Subcutaneous abdominal adipose tissue (tissue), 5 donors: ENCODE data around the gene KLHL25.
"Not testable (repeated sequence)": the region's sequence is repeated elsewhere in the genome, so short reads cannot be mapped to it uniquely, and the experiment has no call there.

ENCODE experiments used
- H3K27ac ChIP-seq: one replicate; pipeline ENCODE4 v1.7.0; 2013; ENCODE audit warnings: low read depth, mild to moderate bottlenecking, inconsistent platforms, low read length, moderate library complexity
- H3K27me3 ChIP-seq, 5 donors: one replicate each; pipeline ENCODE4 v1.7.0; 2013; ENCODE audit warnings: low read length in 5 of 5, inconsistent platforms in 1 of 5; ENCODE audit not compliant: control insufficient read depth in 5 of 5, insufficient read depth in 4 of 5
- H3K36me3 ChIP-seq, 5 donors: one replicate each; pipeline ENCODE4 v1.7.0; 2013; ENCODE audit warnings: low read length in 5 of 5; ENCODE audit not compliant: control insufficient read depth in 5 of 5, insufficient read depth in 5 of 5
- H3K4me1 ChIP-seq, 5 donors: one replicate each; pipeline ENCODE4 v1.7.0; 2013; ENCODE audit warnings: low read length in 5 of 5, mild to moderate bottlenecking in 3 of 5, moderate library complexity in 1 of 5; ENCODE audit not compliant: control insufficient read depth in 5 of 5, insufficient read depth in 5 of 5
- H3K4me3 ChIP-seq, 5 donors: one replicate each; pipeline ENCODE4 v1.7.0; 2013; ENCODE audit warnings: low read length in 5 of 5, low read depth in 1 of 5
- H3K9ac ChIP-seq, 5 donors: one replicate each; pipeline ENCODE4 v1.7.0; 2013; ENCODE audit warnings: low read length in 5 of 5, mild to moderate bottlenecking in 4 of 5, moderate library complexity in 3 of 5
- H3K9me3 ChIP-seq, 5 donors: one replicate each; pipeline ENCODE4 v1.7.0; 2013; ENCODE audit warnings: low read length in 5 of 5; ENCODE audit not compliant: control insufficient read depth in 5 of 5
- donor health status: healthy.
- donor health status: healthy.
- donor health status: healthy.
- donor health status: healthy.
- donor health status: healthy.

Gene KLHL25

DNA sequence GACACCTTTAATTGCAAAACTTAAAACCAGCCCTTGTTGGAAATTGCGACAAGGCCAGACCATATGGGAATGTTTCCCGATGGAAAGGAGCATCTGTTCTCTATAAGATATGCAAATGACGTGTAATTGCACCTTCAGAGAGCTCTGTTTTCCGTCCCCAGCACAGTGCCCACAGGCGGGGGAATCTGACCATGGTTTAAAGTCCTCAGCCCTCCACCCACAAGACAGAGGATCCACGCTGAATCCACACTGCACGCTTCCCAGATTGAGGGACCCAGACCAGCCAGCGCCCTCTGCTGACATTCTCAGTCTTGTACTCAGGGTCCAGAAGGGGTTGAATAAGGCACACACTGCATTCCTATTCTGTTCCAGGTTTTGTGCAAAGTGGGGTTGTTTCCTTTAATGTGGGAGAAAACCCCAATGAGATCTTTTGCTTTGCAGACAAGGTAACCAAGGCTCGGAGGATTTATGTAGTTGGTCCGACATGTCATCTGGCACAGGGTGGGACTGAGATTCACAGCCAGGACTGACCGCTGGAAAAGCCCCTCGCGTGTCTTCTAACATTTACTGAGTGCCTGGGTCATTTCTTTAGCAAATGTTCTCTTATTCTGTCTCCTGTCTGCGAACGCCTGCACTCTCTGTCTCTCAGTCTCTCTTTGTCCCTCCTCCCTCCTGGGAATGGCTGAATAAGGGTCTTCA lies 36.8 kb upstream of the KLHL25 start:
- H3K36me3 ChIP-seq, result no peaks in the 10 kb centered on the region
- no peaks in the 10 kb centered on the region for H3K9me3 ChIP-seq
- H3K27me3 ChIP-seq, result no peaks in the 10 kb centered on the region
- H3K4me3 ChIP-seq, result no peak overlapping the region
- H3K27ac ChIP-seq, result no peak overlapping the region
- no peak overlapping the region for H3K9ac ChIP-seq
- H3K4me1 ChIP-seq, result peaks cover 0 to 5% (median 0%) of the 10 kb centered on the region in 5 donors

DNA sequence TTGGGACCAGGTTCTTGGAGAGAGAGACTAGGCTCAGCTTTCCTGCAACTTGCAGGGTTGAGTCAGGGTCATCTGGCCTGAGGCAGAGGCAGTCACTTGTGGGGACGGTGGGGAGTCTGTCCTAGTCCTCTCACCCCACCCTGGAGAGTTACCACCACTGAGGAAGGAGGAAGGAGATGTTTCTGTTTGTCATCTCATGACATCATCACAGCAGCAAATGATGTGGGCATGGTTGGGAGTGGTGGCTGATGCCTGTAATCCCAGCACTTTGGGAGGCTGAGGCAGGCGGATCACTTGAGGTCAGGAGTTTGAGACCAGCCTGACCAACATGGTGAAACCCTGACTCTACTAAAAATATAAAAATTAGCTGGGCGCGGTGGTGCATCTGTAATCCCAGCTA lies 35.0 kb upstream of the KLHL25 start:
- H3K4me1 ChIP-seq, H3K36me3 ChIP-seq: not testable (repeated sequence)

DNA sequence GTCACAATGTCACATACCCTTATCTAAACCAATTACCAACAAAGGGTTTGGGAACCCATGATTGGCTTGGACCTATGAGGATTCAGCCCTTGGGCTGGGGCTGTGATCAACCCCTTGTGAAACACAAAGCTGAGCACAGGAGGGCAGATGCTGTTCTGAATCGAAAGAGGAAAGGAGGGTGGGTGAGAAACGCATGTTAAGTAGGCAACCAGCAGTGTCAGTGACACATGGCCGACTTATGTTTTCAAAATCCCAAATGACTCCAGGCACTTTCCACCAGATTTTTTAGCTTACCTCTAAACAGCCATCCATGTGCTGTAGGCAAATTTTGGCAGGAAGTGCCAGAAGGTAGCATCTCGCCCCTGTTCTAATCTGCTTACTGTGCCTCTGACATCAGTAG lies 34.1 kb upstream of the KLHL25 start:
- H3K9ac ChIP-seq, result no peak overlapping the region
- H3K27me3 ChIP-seq, result no peaks in the 10 kb centered on the region
- H3K9me3 ChIP-seq, result no peaks in the 10 kb centered on the region
- H3K36me3 ChIP-seq, result no peaks in the 10 kb centered on the region
- peaks cover 0 to 5% (median 0%) of the 10 kb centered on the region in 5 donors for H3K4me1 ChIP-seq
- H3K27ac ChIP-seq, result no peak overlapping the region
- no peak overlapping the region for H3K4me3 ChIP-seq

More for the DNA sequence above, 35.0 kb upstream of the KLHL25 start:
- not testable (repeated sequence) for H3K4me3 ChIP-seq, H3K9ac ChIP-seq, H3K27ac ChIP-seq, H3K9me3 ChIP-seq, H3K27me3 ChIP-seq

DNA sequence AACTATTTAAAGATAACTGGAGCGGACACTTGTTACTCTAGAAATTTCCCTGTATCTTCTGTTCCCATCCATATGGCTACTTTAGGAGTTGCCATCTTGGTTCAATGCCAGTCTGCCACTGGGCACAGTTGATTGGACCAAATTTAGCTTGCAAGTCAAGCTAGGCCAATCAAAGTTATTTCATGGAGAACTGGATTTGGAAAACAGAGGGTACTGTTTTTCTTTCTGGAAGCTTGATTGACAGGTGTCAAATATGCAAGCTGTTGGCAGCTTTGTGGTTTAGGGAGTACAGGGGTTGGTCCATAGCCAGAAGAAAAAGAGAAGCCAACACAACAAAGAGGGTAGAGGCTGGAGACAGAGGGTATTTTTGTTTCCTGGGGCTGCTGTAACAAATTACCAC lies 33.4 kb upstream of the KLHL25 start:
- Histone ChIP-seq H3K27ac (no peak overlapping the region), H3K27me3 (no peaks in the 10 kb centered on the region), H3K36me3 (no peaks in the 10 kb centered on the region), H3K4me3 (no peak overlapping the region), H3K4me1 (peaks cover 0 to 5% (median 0%) of the 10 kb centered on the region in 5 donors), H3K9me3 (no peaks in the 10 kb centered on the region), H3K9ac (no peak overlapping the region)

DNA sequence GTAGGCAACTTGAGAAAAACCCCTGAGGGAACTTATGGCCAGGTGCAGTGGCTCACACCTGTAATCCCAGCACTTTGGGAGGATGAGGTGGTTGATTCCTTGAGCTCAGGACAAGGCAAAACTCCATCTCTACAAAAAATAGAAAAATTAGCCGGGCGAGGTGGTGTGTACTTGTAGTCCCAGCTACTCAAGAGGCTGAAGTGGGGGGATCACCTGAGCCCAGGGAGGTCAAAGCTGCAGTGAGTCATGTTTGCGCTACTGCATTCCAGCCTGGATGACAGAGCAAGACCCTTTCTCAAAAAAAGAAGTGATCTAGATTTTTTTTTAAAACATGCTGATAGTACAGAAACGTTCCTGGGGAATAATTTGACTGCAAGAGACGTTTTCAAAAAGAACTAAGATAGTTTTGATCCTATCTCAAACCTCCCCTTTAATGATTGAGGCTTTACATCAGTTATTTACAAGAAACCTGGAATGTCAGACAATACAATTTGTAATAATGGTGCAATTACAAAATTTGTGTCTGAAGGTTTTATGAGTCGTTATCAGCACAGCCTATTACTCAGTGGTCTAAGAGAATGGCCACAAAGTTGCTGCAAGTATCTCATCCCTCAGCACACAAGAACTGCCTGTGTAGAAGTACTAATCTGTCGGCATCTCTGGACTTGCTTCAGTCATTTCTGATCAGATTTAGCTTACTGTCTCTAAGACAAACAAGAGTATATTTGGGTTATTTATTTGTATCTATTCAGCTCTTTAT lies 32.2 kb upstream of the KLHL25 start:
- Histone ChIP-seq H3K36me3 (no peaks in the 10 kb centered on the region), H3K27ac (no peak overlapping the region), H3K4me1 (peaks cover 0 to 5% (median 0%) of the 10 kb centered on the region in 5 donors), H3K27me3 (no peaks in the 10 kb centered on the region), H3K9me3 (no peaks in the 10 kb centered on the region), H3K9ac (no peak overlapping the region), H3K4me3 (no peak overlapping the region)

DNA sequence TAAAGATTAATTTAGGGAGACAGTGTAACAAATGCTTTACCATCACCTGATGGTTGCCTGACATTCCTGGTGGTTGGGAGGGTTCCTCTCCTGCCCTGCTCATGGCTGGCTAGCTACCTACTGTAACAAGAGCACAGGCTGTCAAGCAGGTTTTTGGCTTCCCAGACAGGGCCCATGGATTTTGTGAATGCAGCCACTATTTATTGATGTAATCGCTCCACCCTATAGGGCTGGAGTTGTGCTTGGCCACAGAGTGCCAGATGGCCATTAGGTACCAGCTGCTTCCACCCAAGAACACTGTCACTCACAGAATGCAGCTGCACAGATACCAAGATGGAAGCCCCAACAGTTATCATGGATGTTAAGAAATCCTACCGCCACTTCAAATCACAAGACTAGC lies 31.0 kb upstream of the KLHL25 start:
- Histone ChIP-seq H3K4me3 (no peak overlapping the region), H3K36me3 (no peaks in the 10 kb centered on the region)

DNA sequence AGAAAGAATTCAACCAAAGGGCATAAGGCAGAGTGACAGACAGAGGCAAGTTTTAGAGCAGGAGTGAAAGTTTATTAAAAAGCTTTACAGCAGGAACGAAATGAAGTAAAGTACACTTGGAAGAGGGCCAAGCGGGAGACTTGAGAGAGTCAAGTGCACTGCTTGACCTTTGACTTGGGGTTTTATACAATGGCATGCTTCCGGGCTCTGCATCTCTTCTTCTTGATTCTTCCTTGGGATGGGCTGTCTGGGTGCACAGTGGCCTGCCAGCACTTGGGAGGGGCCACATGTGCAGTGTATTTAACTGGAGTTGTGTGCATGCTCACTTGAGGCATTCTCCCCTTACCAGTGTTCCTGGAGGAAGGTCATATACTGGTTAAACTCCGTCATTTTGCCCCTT lies 30.4 kb upstream of the KLHL25 start:
- no peak overlapping the region for H3K4me3 ChIP-seq
- H3K9me3 ChIP-seq, result no peaks in the 10 kb centered on the region
- no peak overlapping the region for H3K27ac ChIP-seq
- H3K36me3 ChIP-seq, result no peaks in the 10 kb centered on the region
- H3K9ac ChIP-seq, result no peak overlapping the region
- H3K4me1 ChIP-seq, result no peaks in the 10 kb centered on the region
- H3K27me3 ChIP-seq, result no peaks in the 10 kb centered on the region

More for the DNA sequence above, 31.0 kb upstream of the KLHL25 start:
- Histone ChIP-seq H3K9ac (no peak overlapping the region), H3K4me1 (no peaks in the 10 kb centered on the region), H3K27me3 (no peaks in the 10 kb centered on the region), H3K27ac (no peak overlapping the region), H3K9me3 (no peaks in the 10 kb centered on the region)

DNA sequence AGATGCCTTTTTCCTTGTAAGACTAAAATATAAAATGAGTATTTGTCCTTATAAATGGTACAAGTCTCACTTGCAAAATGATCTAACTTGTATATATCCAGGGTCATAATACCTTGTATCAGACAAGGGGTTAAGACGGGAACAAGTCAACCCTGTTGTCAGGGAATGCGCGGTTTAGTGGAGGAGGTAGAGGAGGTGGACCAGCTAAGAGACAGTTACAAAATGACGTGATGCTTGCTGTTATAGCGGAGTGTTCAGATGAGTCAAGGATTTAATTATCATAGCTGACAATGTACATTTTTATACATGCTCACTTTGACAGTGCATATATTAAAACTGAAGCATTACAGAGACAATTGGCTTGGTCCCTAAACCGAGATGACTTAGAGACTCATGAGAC lies 26.8 kb upstream of the KLHL25 start:
- H3K9me3 ChIP-seq, result no peaks in the 10 kb centered on the region
- no peak overlapping the region for H3K27ac ChIP-seq
- no peaks in the 10 kb centered on the region for H3K27me3 ChIP-seq
- H3K36me3 ChIP-seq, result no peaks in the 10 kb centered on the region
- H3K4me1 ChIP-seq, result peaks cover 0 to 2% (median 0%) of the 10 kb centered on the region in 5 donors
- no peak overlapping the region for H3K9ac ChIP-seq
- H3K4me3 ChIP-seq, result no peak overlapping the region

DNA sequence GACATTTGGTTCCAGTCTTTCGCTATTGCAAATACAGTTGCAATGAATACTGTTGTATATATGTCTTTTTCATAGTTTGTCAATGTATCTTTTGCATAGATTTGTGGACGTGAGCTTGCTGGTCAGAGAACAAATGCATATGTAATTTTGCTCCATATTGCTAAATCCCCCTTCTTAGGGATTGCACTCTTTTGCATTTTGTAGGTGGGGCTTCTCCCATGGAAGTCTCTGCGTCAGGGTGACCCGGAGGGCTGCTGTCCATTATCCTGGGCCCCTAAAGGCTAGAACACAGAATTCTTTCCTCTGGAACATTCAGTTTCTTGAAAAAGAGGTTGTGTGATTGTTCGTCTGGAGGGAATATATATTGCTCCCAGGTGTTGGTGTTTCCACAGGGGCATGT lies 25.2 kb upstream of the KLHL25 start:
- H3K4me1 ChIP-seq, result peaks cover 0 to 2% (median 0%) of the 10 kb centered on the region in 5 donors
- no peaks in the 10 kb centered on the region for H3K36me3 ChIP-seq
- H3K9me3 ChIP-seq, result no peaks in the 10 kb centered on the region
- no peaks in the 10 kb centered on the region for H3K27me3 ChIP-seq
- no peak overlapping the region for H3K27ac ChIP-seq
- no peak overlapping the region for H3K4me3 ChIP-seq
- H3K9ac ChIP-seq, result no peak overlapping the region

DNA sequence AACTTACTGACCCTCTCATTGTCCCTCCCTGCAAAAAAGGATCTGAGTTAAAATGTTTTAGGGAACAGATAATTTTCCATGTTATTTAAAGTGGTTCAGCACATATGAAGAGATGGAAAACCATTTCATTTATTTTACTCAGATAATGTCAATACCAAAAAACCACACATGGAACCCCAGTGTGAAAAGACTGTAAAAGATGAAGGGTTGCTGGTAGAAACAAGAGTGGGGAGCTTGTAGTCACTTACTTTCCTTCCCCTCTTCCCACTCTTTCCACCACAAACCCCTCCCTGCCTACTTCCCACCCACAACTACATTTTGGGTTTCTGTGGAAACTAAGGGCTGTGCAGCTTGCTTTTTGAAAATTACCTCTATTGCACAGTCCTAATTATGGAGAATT lies 18.5 kb upstream of the KLHL25 start:
- no peaks in the 10 kb centered on the region for H3K27me3 ChIP-seq
- no peak overlapping the region for H3K9ac ChIP-seq
- H3K27ac ChIP-seq, result no peak overlapping the region
- H3K36me3 ChIP-seq, result no peaks in the 10 kb centered on the region
- H3K4me1 ChIP-seq, result peaks cover 0 to 2% (median 0%) of the 10 kb centered on the region in 5 donors
- no peaks in the 10 kb centered on the region for H3K9me3 ChIP-seq
- no peak overlapping the region for H3K4me3 ChIP-seq
